ENCODE data around the gene EFCAB14. TPM values are rescaled to one million over a fixed set of nuclear protein-coding genes. Genes with fewer than 3 reads are reported as not detected.

EFCAB14 gene
- total RNA-seq, 2 donors from 2014 or later: 64.2 to 78.4 TPM

Other genes with a start within 250 kb of the EFCAB14 start
- under 1 TPM; 0.26 to 0.47 TPM for gene DMBX1, start 229.3 kb downstream of the EFCAB14 start, total RNA-seq
- gene KNCN, start 167.5 kb downstream of the EFCAB14 start, total RNA-seq: not detected
- 10 to 100 TPM; 63.7 to 89.9 TPM for gene MKNK1, start 114.8 kb downstream of the EFCAB14 start, total RNA-seq
- 10 to 100 TPM; 12.3 to 20.7 TPM for gene MOB3C, start 102.3 kb downstream of the EFCAB14 start, total RNA-seq
- 10 to 100 TPM; 34.1 to 40.9 TPM for gene ATPAF1, start 50.8 kb downstream of the EFCAB14 start, total RNA-seq
- gene TEX38, start 47.3 kb downstream of the EFCAB14 start, total RNA-seq: under 1 TPM in 1 of 2 donors, not detected in 1; 0.59 TPM
- gene CYP4B1, start 79.9 kb upstream of the EFCAB14 start, total RNA-seq: not detected
- not detected for gene CYP4A11, start 222.4 kb upstream of the EFCAB14 start, total RNA-seq